22Rv1 (cell line): ENCODE data around the gene SLC13A4.

Source experiments
- CTCF ChIP-seq: fragments of 450-650 bp; IDR thresholded peaks from 2 replicates; pipeline ENCODE4 v1.5.1; 2017; ENCODE audit warnings: mild to moderate bottlenecking
- ZFX ChIP-seq: fragments of 450-650 bp; IDR thresholded peaks from 2 replicates; pipeline ENCODE4 v1.6.1; 2017; ENCODE audit warnings: antibody characterized with exemption, borderline replicate concordance

DNA sequence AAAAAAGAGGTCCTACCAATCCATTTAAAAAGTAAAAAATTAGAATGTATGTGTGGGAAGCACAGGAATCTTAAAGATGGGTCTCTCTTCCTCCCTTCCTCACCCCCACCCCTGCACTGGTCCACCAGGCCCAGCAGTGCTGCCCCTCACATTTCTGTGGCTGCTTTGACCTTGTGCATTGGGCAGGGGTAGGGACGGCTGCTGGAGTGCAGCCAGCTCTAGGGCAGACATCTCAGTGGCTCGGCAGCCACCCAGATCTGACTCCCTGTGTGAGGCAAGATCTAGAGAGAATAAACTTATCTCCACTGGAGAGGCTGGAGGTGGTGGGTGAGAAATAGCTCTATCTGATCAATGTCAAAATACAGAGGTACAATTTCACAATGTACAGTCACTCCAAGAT, 13.9 kb upstream of the SLC13A4 start:
- TF ChIP-seq CTCF (no peak), ZFX (no peak)
